ENCODE data around the gene CDC25B.

DNA sequence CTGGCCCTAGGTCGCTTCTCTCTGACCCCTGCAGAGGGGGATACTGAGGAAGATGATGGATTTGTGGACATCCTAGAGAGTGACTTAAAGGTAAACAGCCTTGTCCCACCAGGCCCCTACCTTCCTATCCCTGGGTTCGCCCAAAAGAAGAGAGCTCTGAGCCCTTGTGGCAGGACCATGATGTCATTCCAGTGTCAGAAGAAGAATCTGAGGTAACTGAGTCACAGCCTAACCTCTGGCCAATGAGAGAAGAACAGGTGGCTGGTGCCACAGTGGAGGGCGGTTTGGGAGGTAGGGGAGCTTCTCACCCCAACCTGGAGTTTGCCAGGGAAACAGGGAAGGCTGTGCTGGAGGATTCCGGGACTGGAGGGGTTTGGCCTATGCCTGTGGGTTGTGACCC, 5.2 kb downstream of the CDC25B start:
- no peak for TF ChIP-seq CTCF (IDR thresholded peaks at IDR 0.05; ENCODE audit: poor library complexity)
- no peak for TF ChIP-seq EZH2 (IDR thresholded peaks at IDR 0.05; ENCODE audit: borderline replicate concordance)
- no peak for TF ChIP-seq EZH2phosphoT487 (IDR thresholded peaks at IDR 0.05; ENCODE audit: low read depth, severe bottlenecking, unreplicated experiment)
